ENCODE measurements around the gene MSANTD7. TPM values are rescaled to one million over a fixed set of nuclear protein-coding genes. Genes with fewer than 3 reads are reported as not detected.

The MSANTD7 gene
- total and polyA plus RNA-seq, 5 donors = 2.5 to 6.1 (median 5.3) TPM

DNA sequence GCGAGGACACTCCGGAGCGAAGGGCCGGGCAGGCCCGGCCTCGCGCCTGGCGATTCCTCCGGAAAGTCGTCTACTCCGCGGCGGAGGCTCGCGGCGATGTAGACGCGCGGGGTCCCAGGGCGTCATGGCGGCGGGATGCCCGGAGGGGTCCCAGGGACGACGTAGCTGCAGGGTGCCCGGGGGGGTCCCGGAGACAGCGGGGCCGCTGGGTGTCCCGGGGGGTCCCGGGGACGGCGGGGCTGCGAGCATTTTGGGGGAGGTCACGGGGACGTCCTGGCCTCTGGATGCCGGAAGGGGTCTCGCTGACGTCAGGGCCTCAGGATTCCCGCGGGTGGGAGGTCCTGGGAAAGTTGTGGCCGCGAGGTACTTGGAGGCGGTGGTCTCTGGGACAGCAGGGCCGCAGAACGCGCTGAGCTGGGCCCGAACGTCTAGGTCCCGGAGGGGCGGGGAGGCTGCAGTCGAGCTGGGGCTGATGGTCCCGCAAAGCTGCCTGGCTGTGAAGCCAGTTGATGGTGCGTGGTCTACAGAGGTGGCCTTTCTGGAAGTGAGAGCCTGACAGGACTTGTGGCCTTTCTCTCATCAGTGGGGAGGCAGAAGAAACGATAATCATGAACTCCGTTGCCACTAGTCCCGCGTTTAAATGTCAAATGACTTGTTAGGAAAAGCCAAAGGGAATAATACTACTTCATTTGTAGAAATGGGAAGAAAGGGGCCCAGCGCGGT, 637 bp downstream of the MSANTD7 start:
- Histone ChIP-seq H3K27me3 (ENCODE audit: control insufficient read depth, insufficient read depth) (no peaks in the 10 kb centered on the region), H3K9me3 (ENCODE audit: control insufficient read depth, low read length) (no peaks in the 10 kb centered on the region), H3K4me3 (ENCODE audit: low read length) (peak overlapping the region; percentile 76), H3K27ac (ENCODE audit: low read length) (peak overlapping the region; percentile 87), H3K4me1 (ENCODE audit: control insufficient read depth, insufficient read depth, low read length) (no peaks in the 10 kb centered on the region)
- WGBS = under 1% methylated on average over 60 of the region's 60 CpGs
- ATAC-seq (peak; percentile 1 to 15), DNase-seq (peak in 1 of 3 donors; percentile 76)
- intact Hi-C loops (cut with DNase I) = no loop called here

DNA sequence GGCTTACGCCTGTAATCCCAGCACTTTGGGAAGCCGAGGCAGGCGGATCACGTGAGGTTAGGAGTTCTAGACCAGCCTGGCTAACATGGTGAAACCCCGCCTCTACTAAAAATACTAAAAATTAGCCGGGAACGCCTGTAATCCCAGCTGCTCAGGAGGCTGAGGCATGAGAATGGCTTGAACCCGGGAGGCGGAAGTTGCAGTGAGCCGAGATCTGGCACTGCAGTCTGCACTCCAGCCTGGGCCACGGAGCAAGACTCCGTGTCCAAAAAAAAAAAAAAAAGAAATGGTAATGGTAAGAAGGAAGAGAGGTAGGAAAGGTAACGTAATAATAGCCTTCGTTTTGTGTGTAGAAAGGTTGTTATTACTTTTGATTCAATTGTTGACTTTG, 1.2 kb downstream of the MSANTD7 start:
- WGBS = 13% methylated on average over 14 of the region's 14 CpGs
- no peaks in the 10 kb centered on the region for H3K27me3 ChIP-seq (ENCODE audit: control insufficient read depth, insufficient read depth)
- peak in 2 of 3 donors; percentile 16 to 45 for DNase-seq
- H3K9me3 ChIP-seq (ENCODE audit: control insufficient read depth, low read length) = no peaks in the 10 kb centered on the region
- no peaks in the 10 kb centered on the region for H3K4me1 ChIP-seq (ENCODE audit: control insufficient read depth, insufficient read depth, low read length)
- H3K27ac ChIP-seq (ENCODE audit: low read length) = no peak overlapping the region
- intact Hi-C loops (cut with DNase I) = no loop called here
- peak overlapping the region; percentile 76 for H3K4me3 ChIP-seq (ENCODE audit: low read length)
- no peak for ATAC-seq

DNA sequence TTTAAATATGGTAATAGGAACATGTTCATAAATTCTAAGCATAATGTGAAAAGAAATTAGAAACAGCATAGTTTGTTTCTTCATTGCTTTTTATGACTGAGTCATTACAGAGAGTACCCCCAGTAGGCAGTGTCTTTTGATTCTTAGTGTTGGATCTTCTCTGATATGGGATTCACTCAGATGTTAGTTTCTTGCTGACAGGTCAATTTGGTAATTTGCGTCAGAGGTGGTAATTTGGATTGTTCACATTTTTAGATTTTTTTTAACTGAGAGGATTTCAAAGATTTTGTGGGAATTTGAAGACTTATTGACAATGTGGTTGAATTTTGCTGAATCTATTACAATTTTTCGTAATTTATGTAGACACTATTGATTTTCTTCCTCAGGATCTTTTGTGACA, 2.1 kb downstream of the MSANTD7 start:
- no peak overlapping the region for H3K4me3 ChIP-seq (ENCODE audit: low read length)
- ATAC-seq = no peak
- no peak for DNase-seq
- intact Hi-C loops (cut with DNase I) = loop anchor here in 1 of 4 donors (10.0 kb wide), 1 partner anchor 115 kb away; the partner anchor contains the start of genes DCLRE1C and MEIG1
- H3K27ac ChIP-seq (ENCODE audit: low read length) = no peak overlapping the region
- WGBS = 91% methylated on average over 2 of the region's 2 CpGs
- H3K4me1 ChIP-seq (ENCODE audit: control insufficient read depth, insufficient read depth, low read length) = no peaks in the 10 kb centered on the region
- no peaks in the 10 kb centered on the region for H3K9me3 ChIP-seq (ENCODE audit: control insufficient read depth, low read length)
- no peaks in the 10 kb centered on the region for H3K27me3 ChIP-seq (ENCODE audit: control insufficient read depth, insufficient read depth)

DNA sequence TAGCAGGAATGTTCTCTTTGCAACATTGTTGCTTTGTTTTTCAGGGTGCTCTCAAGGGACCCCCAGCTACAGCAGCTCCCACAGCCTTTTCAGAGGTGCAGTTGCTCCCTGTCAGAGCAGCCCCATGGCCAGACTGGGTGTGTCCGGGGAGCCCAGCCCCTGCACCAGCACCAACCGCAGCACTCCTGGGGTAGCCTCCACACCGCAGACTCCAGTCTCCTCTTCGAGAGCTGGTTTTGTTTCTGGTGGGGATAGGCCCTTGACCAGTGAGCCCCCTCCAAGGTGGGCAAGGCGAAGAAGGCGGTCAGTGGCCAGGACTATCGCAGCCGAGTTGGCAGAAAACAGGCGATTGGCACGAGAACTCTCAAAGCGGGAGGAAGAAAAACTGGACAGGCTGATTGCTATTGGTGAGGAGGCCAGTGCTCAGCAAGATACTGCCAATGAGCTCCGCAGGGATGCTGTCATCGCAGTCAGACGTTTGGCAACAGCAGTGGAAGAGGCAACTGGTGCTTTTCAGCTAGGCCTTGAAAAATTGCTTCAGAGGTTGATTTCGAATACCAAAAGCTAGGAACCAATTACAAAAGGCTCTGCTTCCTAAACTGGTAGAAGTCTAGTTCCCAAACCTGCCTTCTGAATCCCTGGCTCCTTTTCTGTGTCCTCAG, 5.4 kb downstream of the MSANTD7 start:
- no peak overlapping the region for H3K4me3 ChIP-seq (ENCODE audit: low read length)
- no peaks in the 10 kb centered on the region for H3K27me3 ChIP-seq (ENCODE audit: control insufficient read depth, insufficient read depth)
- no peak overlapping the region for H3K27ac ChIP-seq (ENCODE audit: low read length)
- 86% methylated on average over 15 of the region's 15 CpGs for WGBS
- no peaks in the 10 kb centered on the region for H3K4me1 ChIP-seq (ENCODE audit: control insufficient read depth, insufficient read depth, low read length)
- peak in 1 of 3 donors; percentile 34 for DNase-seq
- ATAC-seq = no peak
- intact Hi-C loops (cut with DNase I) = loop anchor here in 1 of 4 donors (10.0 kb wide), 1 partner anchor 111 kb away; the partner anchor contains the start of genes DCLRE1C and MEIG1
- no peaks in the 10 kb centered on the region for H3K9me3 ChIP-seq (ENCODE audit: control insufficient read depth, low read length)

DNA sequence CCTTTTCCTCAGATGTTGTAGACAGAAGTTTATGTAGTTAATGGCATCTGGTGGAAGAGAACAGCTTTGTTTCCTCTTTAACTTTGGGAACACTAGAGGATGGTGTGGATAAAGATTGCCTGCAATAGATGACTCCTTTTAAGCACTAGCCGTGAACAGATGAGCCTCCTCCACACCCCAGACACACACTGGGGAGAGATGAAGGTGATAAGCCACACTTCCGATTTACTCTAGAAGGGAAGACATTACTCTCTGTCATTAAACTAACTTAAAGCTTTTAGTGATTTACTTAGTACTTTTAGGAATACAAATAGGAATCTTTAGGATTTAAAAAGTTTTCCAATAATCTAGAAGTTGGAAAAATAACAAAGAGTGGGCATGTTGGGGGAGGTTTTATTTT, 6.8 kb downstream of the MSANTD7 start:
- Histone ChIP-seq H3K27ac (ENCODE audit: low read length) (no peak overlapping the region), H3K27me3 (ENCODE audit: control insufficient read depth, insufficient read depth) (no peaks in the 10 kb centered on the region), H3K9me3 (ENCODE audit: control insufficient read depth, low read length) (no peaks in the 10 kb centered on the region), H3K4me1 (ENCODE audit: control insufficient read depth, insufficient read depth, low read length) (no peaks in the 10 kb centered on the region), H3K4me3 (ENCODE audit: low read length) (no peak overlapping the region)
- peak in 1 of 2 donors; percentile 53 for ATAC-seq
- intact Hi-C loops (cut with DNase I) = loop anchor here in 1 of 4 donors (10.0 kb wide), 1 partner anchor 110 kb away; the partner anchor contains the start of genes DCLRE1C and MEIG1
- WGBS = 80% methylated on average over 2 of the region's 2 CpGs
- DNase-seq = no peak

DNA sequence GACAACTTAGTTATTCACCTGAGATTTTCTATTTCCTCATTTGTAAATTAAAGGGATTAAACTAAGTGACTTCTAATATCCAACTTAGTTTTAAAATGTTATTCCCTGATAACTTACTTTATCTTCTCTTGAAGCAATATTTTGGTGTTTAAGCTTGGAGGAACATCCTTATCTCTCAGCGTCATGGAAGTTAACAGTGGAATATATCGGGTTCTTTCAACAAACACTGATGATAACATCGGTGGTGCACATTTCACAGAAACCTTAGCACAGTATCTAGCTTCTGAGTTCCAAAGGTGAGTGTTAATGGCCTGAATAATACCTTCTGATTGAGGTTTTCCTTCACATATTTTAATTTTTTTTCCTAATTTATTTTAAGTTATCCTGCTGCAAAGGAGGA, 14.1 kb downstream of the MSANTD7 start:
- WGBS = 54% methylated on average over 3 of the region's 3 CpGs
- Histone ChIP-seq H3K4me3 (ENCODE audit: low read length) (no peak overlapping the region), H3K27ac (ENCODE audit: low read length) (no peak overlapping the region), H3K4me1 (ENCODE audit: control insufficient read depth, insufficient read depth, low read length) (no peaks in the 10 kb centered on the region), H3K9me3 (ENCODE audit: control insufficient read depth, low read length) (no peaks in the 10 kb centered on the region), H3K27me3 (ENCODE audit: control insufficient read depth, insufficient read depth) (no peaks in the 10 kb centered on the region)
- DNase-seq (no peak), ATAC-seq (no peak)
- intact Hi-C loops (cut with DNase I) = no loop called here

DNA sequence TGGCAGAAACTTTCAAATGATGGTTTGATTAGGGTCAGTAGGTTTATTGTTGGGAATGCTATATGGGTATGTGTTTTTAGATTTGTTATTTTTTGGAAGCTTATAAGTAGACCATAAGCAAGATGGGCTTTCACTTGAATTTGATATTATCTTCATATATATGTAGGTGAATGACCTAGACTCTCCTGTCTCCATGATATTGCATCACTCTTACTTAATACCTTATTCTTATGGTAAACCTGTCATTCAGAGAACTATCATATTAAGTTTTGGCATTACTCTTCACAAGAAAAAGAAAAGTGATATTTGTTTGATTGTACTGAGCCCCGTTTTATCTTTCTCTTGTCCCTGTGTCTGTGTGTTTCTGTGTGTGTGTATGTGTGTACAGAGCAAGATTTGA, 17.3 kb downstream of the MSANTD7 start:
- H3K4me3 ChIP-seq (ENCODE audit: low read length) = no peak overlapping the region
- intact Hi-C loops (cut with DNase I) = no loop called here
- H3K27ac ChIP-seq (ENCODE audit: low read length) = no peak overlapping the region
- no peak for DNase-seq
- H3K27me3 ChIP-seq (ENCODE audit: control insufficient read depth, insufficient read depth) = no peaks in the 10 kb centered on the region
- no peak for ATAC-seq
- 91% methylated on average over 1 of the region's 1 CpG for WGBS
- no peaks in the 10 kb centered on the region for H3K9me3 ChIP-seq (ENCODE audit: control insufficient read depth, low read length)
- no peaks in the 10 kb centered on the region for H3K4me1 ChIP-seq (ENCODE audit: control insufficient read depth, insufficient read depth, low read length)

DNA sequence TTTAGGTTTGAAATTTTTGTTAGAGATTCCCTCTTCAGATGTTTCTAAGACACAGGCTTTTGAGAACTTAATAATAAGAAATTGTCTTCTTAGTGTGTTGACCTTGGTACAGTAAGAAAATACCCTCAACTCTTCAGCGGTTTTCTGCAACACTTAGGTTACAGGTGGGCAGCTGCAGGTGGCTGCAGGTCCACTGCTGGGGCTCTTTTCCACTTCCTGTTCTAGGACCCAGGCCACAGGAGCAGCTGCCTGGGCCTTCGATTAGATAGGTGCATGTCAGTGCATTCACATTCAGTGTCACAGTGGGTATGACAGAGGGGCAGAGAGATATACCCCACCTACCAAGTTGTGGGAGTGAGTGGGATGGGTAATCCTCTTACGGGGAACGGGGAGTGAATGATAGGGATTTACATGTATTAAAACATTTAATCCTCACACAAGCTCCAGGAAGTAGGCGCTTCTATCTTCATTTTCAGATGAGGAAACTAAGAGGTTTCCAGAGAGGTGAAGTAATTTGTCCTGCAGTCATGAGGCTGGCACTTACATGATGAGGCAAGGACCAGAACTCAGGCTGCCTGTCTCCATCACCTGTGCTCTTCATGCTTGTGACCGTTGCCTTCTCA, 20.3 kb downstream of the MSANTD7 start:
- H3K4me3 ChIP-seq (ENCODE audit: low read length) = no peak overlapping the region
- no peaks in the 10 kb centered on the region for H3K9me3 ChIP-seq (ENCODE audit: control insufficient read depth, low read length)
- intact Hi-C loops (cut with DNase I) = no loop called here
- H3K27me3 ChIP-seq (ENCODE audit: control insufficient read depth, insufficient read depth) = no peaks in the 10 kb centered on the region
- H3K4me1 ChIP-seq (ENCODE audit: control insufficient read depth, insufficient read depth, low read length) = no peaks in the 10 kb centered on the region
- 91% methylated on average over 6 of the region's 6 CpGs for WGBS
- no peak overlapping the region for H3K27ac ChIP-seq (ENCODE audit: low read length)
- DNase-seq (no peak), ATAC-seq (no peak)

DNA sequence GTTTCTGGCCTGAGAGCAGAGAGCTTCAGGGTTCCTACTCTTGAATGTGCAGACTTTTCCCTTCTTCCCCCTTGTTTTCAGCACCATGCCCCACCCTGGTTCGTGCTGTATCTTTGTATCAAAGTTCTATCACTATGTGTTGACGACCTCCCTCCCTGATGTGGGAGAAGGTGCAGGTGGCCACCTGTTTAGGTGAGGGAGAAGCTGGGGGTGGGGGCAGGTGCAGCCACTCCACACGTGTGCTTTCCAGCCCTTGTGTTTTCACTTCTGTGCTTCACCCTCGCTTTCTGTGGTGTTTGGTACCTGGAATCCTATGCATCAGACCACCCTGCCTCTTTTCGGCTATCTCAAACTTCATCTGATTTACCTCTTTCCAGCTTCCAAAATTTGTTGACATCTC, 20.9 kb downstream of the MSANTD7 start:
- intact Hi-C loops (cut with DNase I) = no loop called here
- H3K9me3 ChIP-seq (ENCODE audit: control insufficient read depth, low read length) = no peaks in the 10 kb centered on the region
- ATAC-seq (no peak), DNase-seq (no peak)
- no peaks in the 10 kb centered on the region for H3K27me3 ChIP-seq (ENCODE audit: control insufficient read depth, insufficient read depth)
- no peaks in the 10 kb centered on the region for H3K4me1 ChIP-seq (ENCODE audit: control insufficient read depth, insufficient read depth, low read length)
- H3K4me3 ChIP-seq (ENCODE audit: low read length) = no peak overlapping the region
- 90% methylated on average over 5 of the region's 5 CpGs for WGBS
- H3K27ac ChIP-seq (ENCODE audit: low read length) = no peak overlapping the region

DNA sequence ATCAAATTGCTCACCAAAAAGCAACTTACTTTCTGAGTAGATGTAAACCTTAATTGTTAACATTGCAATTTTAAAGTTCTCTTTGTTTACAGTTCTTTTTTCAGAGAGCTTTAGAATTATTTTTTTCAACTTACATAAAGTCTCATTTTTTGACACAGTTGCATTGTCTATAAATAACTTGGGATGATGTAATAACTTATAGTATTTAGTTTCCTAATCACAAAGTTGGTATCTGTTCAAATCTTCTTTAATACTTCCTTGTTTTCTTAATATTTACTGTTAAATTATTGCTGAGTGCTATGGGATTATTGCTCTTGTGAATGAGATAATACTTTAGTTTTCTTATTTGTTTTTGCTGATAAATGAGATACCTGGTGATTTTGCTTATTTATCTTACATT, 21.7 kb downstream of the MSANTD7 start:
- intact Hi-C loops (cut with DNase I) = no loop called here
- DNase-seq (no peak), ATAC-seq (no peak)
- Histone ChIP-seq H3K4me1 (ENCODE audit: control insufficient read depth, insufficient read depth, low read length) (no peaks in the 10 kb centered on the region), H3K27ac (ENCODE audit: low read length) (no peak overlapping the region), H3K27me3 (ENCODE audit: control insufficient read depth, insufficient read depth) (no peaks in the 10 kb centered on the region), H3K4me3 (ENCODE audit: low read length) (no peak overlapping the region), H3K9me3 (ENCODE audit: control insufficient read depth, low read length) (no peaks in the 10 kb centered on the region)

DNA sequence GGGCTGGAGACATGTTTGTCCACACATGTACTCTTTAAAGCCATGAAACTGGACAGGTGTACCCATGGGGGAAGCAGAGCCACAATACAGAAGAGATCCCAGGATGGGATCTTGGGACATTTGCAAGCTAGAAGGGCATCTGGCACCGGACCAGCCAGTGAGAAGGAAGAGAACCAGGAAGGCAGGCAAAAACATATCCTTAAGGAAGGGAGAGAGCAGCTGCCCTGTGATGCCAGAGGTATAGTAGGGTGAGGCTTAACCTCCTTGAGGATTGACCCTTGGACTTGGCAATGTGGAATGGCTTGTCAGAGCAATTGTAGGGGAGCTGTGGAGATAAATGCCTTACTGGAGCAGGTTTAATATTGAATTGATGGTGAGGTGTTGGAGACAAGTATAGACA, 22.7 kb downstream of the MSANTD7 start:
- intact Hi-C loops (cut with DNase I) = no loop called here
- 95% methylated on average over 1 of the region's 1 CpG for WGBS
- no peaks in the 10 kb centered on the region for H3K27me3 ChIP-seq (ENCODE audit: control insufficient read depth, insufficient read depth)
- no peaks in the 10 kb centered on the region for H3K4me1 ChIP-seq (ENCODE audit: control insufficient read depth, insufficient read depth, low read length)
- DNase-seq (no peak), ATAC-seq (no peak)
- no peak overlapping the region for H3K4me3 ChIP-seq (ENCODE audit: low read length)
- H3K27ac ChIP-seq (ENCODE audit: low read length) = no peak overlapping the region
- H3K9me3 ChIP-seq (ENCODE audit: control insufficient read depth, low read length) = no peaks in the 10 kb centered on the region
